ENCODE data around the gene BAZ2A.

Gene BAZ2A

DNA sequence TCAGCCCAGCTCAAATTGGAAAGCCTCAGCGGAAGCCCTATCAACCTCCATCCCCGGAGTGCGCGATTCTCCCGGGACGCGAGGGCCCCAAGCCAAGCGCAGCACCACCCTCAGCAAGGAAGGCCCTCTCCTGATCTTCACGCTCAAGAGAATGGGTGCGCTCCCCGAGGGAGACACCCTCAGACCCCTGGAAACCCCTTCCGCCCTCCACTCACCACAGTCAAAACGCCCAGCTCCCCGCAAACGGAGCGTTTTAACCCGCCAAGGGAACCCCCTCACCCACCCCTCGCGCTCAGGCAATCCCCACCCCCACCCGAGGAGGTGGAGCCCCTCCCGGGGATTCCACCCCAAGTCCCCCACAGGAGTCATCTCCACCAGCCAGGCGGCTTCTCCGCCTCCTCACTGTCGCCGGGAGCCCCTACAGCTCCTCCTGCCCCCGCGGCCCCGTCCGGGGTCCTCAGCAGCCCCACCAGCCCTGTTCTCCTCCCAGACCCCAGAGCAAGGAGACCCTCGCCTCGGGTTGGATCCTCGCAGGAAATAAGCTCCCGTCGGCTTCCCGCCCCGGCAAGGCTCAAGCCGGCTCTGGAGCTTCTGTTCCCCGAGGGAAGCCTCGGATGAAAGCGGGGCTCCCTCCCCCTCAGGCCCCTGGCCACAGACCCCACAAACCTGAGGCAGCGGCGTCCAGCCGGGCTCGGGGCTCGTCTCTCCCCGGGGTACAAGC, 507 bp downstream of the BAZ2A start:
- TF ChIP-seq, protein P1, sequence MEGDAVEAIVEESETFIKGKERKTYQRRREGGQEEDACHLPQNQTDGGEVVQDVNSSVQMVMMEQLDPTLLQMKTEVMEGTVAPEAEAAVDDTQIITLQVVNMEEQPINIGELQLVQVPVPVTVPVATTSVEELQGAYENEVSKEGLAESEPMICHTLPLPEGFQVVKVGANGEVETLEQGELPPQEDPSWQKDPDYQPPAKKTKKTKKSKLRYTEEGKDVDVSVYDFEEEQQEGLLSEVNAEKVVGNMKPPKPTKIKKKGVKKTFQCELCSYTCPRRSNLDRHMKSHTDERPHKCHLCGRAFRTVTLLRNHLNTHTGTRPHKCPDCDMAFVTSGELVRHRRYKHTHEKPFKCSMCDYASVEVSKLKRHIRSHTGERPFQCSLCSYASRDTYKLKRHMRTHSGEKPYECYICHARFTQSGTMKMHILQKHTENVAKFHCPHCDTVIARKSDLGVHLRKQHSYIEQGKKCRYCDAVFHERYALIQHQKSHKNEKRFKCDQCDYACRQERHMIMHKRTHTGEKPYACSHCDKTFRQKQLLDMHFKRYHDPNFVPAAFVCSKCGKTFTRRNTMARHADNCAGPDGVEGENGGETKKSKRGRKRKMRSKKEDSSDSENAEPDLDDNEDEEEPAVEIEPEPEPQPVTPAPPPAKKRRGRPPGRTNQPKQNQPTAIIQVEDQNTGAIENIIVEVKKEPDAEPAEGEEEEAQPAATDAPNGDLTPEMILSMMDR (IDR thresholded peaks at IDR 0.05; ENCODE audit: borderline replicate concordance, insufficient read depth, low read depth, low read length) = no peak
- peak overlapping the region; percentile 70 for H3K4me3 ChIP-seq (ENCODE audit: low read depth, low read length)

DNA sequence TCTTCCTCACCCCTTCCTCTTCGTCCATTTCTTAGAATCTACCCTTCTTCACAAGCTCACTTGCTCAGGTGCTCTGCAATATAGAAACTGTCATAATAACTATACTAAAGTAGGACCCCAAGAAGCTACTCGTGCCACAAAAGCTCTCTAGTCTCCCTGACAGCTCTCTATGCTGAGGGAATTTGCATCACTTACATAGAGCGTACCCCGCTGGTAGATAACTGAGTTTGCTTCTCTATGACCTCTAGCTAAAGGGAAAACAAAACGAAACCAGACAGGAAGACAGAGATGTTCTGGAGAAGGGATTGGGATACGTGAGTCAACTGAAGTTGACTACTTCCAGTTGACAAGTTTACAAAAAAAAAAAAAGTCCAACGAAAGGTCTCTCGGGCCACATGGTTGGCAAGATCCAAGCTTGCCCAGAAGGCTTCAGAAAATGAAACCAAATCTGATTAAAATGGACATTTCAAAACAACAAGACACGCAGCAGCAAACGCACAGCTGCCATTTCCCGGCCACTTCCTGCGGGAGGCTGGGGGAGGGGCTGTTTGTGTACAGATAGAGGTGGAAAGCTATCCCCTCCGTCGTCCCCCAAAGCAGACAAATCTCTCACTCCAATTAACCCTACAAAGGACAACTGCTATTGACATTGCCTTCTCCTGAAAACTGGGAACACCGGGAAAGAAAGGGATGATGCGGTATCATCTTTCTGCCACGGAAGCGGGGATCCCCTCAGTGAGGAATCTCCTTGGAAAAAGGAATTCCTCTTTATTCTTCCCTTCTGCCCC, 1.3 kb downstream of the BAZ2A start:
- peak overlapping the region; percentile 70 for H3K4me3 ChIP-seq (ENCODE audit: low read depth, low read length)
- TF ChIP-seq, protein P1 (IDR thresholded peaks at IDR 0.05; ENCODE audit: borderline replicate concordance, insufficient read depth, low read depth, low read length) = no peak

DNA sequence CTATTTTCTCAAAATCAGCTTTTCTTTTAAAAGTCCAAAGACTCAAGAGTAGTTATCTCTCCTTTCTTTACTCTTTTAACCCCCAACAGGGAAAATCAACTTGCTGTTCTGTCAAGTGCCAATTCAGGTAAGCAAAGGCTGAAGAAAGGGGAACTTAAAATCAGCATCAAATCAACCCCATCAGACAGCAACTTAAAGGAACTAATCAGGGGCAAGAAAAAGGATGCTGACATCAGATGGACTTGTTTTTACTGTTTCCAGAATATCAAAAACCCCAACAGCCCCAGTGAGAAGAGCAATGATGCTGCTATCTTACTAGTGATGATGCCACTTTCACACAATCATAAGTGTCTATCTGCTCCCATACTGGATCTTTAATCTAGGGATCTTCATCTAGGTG, 3.4 kb downstream of the BAZ2A start:
- TF ChIP-seq, protein P1 (IDR thresholded peaks at IDR 0.05; ENCODE audit: borderline replicate concordance, insufficient read depth, low read depth, low read length) = no peak
- no peak overlapping the region for H3K4me3 ChIP-seq (ENCODE audit: low read depth, low read length)

DNA sequence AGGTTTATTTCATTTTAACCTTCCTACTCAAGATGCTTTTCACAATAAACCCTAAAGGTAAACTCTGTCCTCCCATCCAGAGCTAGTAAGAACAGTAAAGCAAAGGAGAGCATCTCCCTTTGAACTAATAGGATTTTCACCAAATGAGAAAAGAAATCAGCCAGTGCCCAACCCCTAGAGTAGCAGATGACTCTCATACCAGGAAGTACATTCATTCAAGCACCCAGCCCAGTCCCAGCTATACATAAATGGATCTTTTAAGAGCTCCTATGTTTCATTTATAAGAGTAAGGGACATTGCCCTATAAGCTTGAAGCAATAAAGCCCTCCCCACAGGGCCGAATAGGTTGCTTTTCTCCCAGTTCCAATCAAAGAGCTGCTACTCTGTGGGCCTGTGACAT, 7.6 kb downstream of the BAZ2A start:
- no peak overlapping the region for H3K4me3 ChIP-seq (ENCODE audit: low read depth, low read length)
- TF ChIP-seq, protein P1 (IDR thresholded peaks at IDR 0.05; ENCODE audit: borderline replicate concordance, insufficient read depth, low read depth, low read length) = no peak

DNA sequence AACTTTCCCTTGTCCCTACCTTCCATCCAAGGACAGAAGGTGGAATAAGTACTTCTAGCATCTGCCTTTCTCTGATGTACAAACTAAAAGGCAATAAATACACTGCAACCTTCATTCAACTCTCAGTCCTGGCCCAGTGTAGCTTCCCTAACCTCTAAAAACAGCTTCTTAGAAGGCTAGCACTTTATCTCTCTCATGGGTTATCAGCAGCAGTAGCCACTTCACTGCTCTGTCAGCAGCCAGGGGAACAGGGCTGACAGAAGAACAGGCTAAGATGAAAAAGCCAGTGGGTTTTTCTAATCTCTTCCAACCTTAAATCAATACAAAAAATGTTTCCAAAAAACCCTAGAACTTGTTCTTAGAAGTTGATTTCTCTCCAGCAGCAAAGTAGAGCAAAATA, 13.2 kb downstream of the BAZ2A start:
- TF ChIP-seq, protein P1 (IDR thresholded peaks at IDR 0.05; ENCODE audit: borderline replicate concordance, insufficient read depth, low read depth, low read length) = no peak
- no peak overlapping the region for H3K4me3 ChIP-seq (ENCODE audit: low read depth, low read length)

DNA sequence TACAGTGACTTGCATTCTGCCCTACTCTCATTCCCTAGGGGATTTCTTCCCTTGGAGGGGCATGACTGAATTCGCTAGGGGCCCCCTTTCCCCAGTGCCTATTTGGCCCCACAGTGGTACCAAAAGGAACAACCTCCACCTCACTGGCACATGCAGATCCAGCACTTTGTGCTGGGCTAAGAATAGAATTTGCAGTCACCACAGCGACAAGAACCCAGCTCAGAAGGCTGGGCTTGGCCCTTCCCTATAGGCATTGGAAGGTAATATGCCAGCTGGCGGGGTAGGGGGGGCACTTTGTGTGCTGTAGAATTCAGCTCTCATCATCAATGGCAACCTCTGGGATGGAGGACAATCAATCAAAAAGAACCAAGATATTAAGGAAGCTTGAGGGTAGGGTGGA, 13.9 kb downstream of the BAZ2A start:
- TF ChIP-seq, protein P1 (IDR thresholded peaks at IDR 0.05; ENCODE audit: borderline replicate concordance, insufficient read depth, low read depth, low read length) = no peak
- no peak overlapping the region for H3K4me3 ChIP-seq (ENCODE audit: low read depth, low read length)

DNA sequence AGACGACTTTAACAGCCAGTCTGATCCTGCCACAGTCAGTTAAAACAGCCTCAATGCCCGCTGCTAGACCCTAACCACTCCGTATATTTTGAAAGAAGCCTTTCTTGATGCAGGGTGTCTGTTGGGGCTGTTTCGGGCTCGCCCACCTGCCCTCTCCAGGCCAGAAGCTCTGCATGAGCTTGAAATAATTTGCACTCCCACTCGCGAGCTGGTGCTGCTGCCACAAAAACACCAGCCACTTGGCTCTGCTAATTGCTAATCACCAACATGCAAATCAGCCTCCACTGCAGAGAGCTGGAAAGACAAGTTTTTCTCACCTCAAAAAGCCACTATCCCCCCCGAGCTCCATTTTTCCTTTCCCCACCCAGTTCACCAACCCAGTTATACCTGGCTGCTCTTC, 15.5 kb downstream of the BAZ2A start:
- TF ChIP-seq, protein P1 (IDR thresholded peaks at IDR 0.05; ENCODE audit: borderline replicate concordance, insufficient read depth, low read depth, low read length) = no peak
- H3K4me3 ChIP-seq (ENCODE audit: low read depth, low read length) = no peak overlapping the region

Measured in GM12875 (cell line).